ENCODE results near the gene EXOC3L2.

EXOC3L2 gene

GRCh38 chr19:45218911-45219743, 26.1 kb downstream of the EXOC3L2 start:
- no peak for FAIRE-seq

GRCh38 chr19:45218426-45218825, 26.8 kb downstream of the EXOC3L2 start:
- FAIRE-seq, result no peak

- no peak for FAIRE-seq
Observed at GRCh38 chr19:45217957-45218334, 27.3 kb downstream of the EXOC3L2 start.

GRCh38 chr19:45217193-45217956, 27.8 kb downstream of the EXOC3L2 start:
- no peak for FAIRE-seq

- FAIRE-seq, result no peak
Observed at GRCh38 chr19:45216667-45217066, 28.5 kb downstream of the EXOC3L2 start.

- no peak for FAIRE-seq
Observed at GRCh38 chr19:45215391-45216191, 29.6 kb downstream of the EXOC3L2 start.

GRCh38 chr19:45213031-45213430, 32.2 kb downstream of the EXOC3L2 start:
- no peak for FAIRE-seq

GRCh38 chr19:45211751-45212381, 33.3 kb downstream of the EXOC3L2 start:
- no peak for FAIRE-seq

GRCh38 chr19:45206328-45206727, 38.9 kb downstream of the EXOC3L2 start:
- FAIRE-seq, result no peak

GRCh38 chr19:45205810-45206209, 39.4 kb downstream of the EXOC3L2 start:
- no peak for FAIRE-seq

- FAIRE-seq, result no peak
Observed at GRCh38 chr19:45202637-45203036, 42.6 kb downstream of the EXOC3L2 start.

- no peak for FAIRE-seq
Observed at GRCh38 chr19:45200568-45200967, 44.6 kb downstream of the EXOC3L2 start.

- FAIRE-seq, result no peak
Observed at GRCh38 chr19:45195764-45196163, 49.4 kb downstream of the EXOC3L2 start.

GRCh38 chr19:45191375-45191774, 53.8 kb downstream of the EXOC3L2 start:
- no peak for FAIRE-seq

- no peak for FAIRE-seq
Observed at GRCh38 chr19:45189971-45190370, 55.2 kb downstream of the EXOC3L2 start.

- no peak for FAIRE-seq
Observed at GRCh38 chr19:45187421-45188100, 57.6 kb downstream of the EXOC3L2 start.

GRCh38 chr19:45186509-45187334, 58.5 kb downstream of the EXOC3L2 start:
- no peak for FAIRE-seq

- FAIRE-seq, result no peak
Observed at GRCh38 chr19:45184115-45184514, 61.1 kb downstream of the EXOC3L2 start.

- no peak for FAIRE-seq
Observed at GRCh38 chr19:45182758-45183157, 62.4 kb downstream of the EXOC3L2 start.

- no peak for FAIRE-seq
Observed at GRCh38 chr19:45180936-45181335, 64.3 kb downstream of the EXOC3L2 start.

GRCh38 chr19:45179892-45180370, 65.3 kb downstream of the EXOC3L2 start:
- FAIRE-seq, result no peak

Data from TTC549 (cell line).